ENCODE data around the gene XXYLT1. TPM values are rescaled to one million over a fixed set of nuclear protein-coding genes. Genes with fewer than 3 reads are reported as not detected.

XXYLT1 gene
- total and polyA plus RNA-seq, 2 of the 8 experiments (the other 6 are each of a cell fraction or from before 2014, with no cell fraction given), result 18.9 to 23.8 TPM

- TF ChIP-seq BCL11A (IDR thresholded peaks at IDR 0.05; ENCODE audit: low read depth in 2 of 2, low read length in 2 of 2), result no peak
Measured at GRCh38 chr3:195263925-195264600, 6.9 kb downstream of the XXYLT1 start (continued).
